HG03558 (cell line): ENCODE measurements around the gene ZFPM1.
"Not testable (repeated sequence)": the region's sequence is repeated elsewhere in the genome, so short reads cannot be mapped to it uniquely, and the experiment has no call there.

ENCODE experiments used
- ATAC-seq: cut with Tn5 transposase; IDR thresholded peaks from one replicate; pipeline ENCODE4 v1.9.1; 2021; ENCODE audit warnings: moderate number of reproducible peaks; ENCODE audit not compliant: unreplicated experiment; ENCODE audit errors: extremely low read depth

ZFPM1 gene

DNA sequence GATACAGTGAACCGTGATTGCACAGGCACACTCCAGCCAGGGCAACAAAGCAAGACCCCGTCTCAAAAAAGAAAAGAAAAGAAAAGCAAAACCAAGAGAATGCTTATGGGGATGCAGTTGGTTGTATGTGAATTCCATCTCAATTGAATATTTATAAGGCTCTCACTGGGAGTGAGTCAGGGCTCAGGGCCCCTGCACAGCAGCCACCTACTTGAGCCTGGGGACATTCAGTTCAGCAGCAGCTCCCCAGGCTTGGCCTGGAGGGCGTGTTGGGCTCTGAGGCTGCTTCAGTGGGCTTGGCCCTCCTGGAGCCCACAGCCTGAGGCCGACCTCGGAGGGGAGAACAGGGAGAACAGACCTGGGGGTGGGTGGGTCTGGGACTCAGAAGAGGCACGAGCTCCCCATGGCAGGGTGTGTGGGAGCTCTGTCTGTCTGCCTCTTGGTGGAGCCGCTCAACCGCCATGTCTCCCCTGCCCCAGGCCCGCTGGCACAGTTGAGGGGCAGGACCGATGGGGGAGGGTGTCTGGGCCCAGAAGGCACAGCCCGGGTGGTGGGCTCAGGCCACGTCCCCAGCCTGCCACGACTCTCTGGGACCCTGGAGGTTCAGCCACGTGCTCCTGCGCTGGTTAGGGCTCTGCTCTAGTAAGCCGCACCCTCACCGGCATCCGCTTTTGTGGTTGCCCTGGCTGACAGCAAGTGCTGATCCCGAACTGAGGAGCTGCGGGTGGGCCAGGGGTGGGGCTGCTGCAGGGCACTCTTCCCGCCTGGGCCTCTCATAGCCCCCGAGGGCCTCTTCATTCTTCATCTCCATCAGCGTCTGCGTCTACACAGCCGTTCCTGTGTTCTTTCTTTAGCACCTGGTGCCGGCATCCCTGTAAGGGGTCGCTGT is 24.8 kb downstream of the ZFPM1 start:
- no peak for ATAC-seq

DNA sequence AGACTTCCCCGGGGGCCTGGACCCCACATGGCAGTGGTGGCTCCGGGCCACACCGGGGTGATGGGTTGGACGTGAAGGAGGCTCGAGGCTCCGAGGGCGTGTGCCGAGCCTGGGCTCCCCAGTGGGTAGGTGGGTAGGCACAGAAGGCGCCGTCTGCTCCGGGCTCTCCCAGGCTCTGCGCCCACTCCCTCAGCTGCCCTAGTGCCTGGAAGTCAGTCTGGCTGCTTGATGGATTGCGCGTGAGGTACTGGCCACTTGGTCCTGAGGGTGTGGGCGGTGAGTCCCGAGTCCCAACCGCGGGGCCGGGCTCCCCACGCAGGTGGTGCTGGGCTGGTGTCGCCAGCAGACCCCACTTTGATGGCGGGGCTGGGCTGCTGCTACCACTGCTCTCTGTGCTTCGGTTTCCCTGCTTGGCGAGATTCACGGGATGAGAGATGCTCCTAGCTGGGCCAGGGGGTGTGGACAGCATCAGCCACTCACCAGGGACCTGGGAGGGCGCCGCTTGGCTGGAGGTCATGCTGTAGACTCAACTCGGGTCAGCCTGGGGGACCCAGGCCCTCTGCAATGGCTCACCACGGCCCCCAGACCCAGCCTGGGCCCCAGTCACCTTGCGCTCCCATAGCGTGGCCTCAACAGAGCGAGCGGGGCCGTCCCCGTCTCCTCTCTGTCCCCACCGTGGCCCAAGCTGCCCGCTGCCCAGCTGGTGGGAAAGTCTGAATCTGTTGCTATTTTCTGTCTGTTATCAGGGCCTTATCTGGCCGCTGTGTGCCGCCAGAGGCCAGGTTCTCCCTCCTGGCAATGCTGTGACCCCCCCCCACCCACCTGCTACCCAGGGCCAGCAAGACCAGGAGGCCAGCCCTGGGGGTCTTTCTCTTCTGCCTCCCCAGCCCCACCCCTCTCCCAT is 26.1 kb downstream of the ZFPM1 start:
- ATAC-seq = no peak

DNA sequence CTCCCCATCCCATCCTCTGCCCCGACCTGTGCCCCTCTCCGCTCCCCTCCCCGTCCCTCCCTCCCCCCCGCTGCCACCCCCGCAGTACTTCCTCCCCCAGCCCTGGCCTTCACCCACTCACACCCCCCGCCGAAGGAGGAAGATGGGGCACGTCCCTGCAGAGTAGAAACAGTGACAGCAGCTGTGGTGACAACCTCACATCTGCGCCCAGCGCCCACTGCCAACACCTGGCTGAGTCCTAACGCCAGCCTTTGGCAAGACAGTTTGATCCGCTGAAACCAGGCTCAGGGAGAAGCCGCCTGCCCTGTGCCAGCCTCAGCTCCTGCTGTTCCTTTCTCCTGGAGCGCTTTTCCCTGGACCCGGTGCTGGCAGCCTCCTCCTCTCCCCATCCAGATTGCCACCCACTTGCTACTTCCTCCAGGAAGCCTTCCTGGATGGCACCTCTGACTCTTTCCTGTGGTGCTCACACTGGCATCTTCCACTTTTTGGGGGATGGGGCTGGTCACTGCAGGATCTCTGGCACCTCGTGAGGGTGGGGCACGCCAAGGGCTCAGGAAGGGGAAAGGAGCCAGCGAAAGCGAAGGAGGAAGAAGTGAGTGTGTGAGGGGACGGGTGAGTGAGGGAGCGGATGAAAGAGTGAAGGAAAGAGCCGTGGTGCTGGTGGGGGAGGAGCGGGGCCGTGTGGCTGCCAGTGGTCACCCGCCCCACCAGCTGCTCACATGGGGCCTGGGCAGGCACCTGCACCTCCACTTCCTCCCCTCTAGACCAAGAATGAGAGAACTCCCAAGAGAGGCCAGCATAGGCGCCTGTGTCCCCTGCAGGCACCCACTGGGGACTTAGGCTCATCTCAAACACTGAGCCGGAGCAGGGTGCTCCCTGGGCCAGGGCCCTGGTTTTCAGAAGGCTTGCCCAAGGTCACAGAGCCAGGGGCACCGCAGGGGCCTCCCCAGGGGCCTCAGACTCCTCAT is 27.0 kb downstream of the ZFPM1 start:
- no peak for ATAC-seq

DNA sequence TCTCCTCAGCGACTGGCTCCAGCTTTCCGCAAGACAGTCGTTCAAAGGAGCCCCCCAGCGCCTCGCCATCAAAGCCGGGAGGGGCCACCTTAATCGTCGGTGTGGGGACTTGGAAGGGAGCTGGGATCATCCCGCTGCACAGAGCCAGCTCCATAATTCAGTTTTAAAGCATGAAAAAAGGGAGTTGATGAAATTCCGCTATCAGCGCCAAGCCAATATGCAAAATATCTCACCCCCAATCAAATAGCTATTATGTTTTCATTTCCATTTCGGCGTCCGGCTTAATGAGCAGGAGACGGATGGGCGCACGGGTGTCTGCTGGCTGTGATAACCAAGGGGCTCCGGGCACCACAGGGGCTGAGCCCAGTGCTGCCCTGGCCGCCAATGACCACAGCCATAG is 27.7 kb downstream of the ZFPM1 start:
- no peak for ATAC-seq

DNA sequence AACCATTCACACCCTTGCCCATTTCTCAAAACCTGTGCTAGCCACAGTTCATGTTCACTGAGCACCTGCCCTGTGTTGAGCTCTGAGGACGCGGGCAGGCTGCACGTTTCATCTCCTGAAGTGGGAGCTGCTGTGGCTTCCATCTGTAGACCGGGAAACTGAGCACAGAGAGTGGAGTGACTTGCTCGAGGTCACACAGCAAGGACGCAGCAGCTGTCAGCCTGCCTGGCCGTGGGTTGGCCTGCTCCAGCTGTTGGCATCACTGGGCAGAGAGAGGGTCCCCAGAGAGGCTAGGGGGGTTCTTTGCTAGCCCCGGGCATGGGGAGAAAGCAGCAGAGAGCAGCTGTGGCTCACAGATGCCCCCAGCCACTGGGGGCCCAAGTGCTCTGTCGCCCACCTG is 28.8 kb downstream of the ZFPM1 start:
- no peak for ATAC-seq

DNA sequence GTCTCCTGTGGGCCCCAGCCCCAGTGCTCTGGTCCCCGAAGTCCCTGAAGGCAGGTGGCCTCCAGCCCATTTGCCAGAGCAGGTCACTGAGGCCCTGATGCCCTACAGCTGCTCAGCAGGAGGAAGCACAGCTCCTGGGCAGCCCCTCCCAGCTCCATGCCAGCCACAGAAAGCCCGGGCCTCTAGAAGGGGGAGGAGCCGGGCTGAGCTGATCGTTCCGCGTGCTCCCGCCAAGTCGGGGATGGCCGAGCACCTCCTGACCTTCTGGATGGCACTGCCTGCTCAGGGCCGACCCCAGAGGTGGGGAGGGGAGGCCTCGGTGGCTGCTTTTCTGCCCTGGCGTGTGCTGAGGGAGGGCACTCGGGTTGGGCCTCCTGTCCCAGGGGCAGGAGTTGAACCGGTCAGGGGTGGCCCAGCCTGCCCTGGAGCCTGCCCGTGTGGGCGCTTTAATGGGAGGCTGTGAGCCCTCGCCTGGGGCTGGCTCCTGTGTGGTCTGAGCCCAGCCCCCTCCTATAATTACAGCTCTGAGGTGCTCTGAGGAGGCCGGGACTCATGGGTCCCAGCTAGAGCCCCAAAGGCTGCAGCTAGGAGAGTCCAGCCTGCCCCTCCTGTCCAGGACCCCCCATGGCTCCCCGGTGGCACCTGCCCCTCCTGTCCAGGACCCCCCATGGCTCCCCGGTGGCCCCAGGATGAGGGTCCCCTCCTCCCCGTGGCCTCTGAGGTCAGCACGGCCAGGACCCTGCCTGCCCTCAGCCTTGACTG is 29.7 kb downstream of the ZFPM1 start:
- no peak for ATAC-seq

DNA sequence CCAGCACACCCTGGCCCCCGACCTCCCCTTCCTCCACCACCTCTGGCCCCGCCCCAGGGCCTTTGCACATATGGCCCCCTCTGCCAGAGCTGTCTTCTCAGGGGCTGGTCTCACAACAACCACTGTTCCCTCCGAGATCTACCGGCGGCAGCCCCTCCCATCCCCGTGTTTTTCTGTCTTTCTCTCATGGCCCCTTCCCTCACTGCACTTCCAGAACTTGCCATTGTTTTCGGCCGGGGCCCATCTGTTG is 30.2 kb downstream of the ZFPM1 start:
- ATAC-seq = no peak

DNA sequence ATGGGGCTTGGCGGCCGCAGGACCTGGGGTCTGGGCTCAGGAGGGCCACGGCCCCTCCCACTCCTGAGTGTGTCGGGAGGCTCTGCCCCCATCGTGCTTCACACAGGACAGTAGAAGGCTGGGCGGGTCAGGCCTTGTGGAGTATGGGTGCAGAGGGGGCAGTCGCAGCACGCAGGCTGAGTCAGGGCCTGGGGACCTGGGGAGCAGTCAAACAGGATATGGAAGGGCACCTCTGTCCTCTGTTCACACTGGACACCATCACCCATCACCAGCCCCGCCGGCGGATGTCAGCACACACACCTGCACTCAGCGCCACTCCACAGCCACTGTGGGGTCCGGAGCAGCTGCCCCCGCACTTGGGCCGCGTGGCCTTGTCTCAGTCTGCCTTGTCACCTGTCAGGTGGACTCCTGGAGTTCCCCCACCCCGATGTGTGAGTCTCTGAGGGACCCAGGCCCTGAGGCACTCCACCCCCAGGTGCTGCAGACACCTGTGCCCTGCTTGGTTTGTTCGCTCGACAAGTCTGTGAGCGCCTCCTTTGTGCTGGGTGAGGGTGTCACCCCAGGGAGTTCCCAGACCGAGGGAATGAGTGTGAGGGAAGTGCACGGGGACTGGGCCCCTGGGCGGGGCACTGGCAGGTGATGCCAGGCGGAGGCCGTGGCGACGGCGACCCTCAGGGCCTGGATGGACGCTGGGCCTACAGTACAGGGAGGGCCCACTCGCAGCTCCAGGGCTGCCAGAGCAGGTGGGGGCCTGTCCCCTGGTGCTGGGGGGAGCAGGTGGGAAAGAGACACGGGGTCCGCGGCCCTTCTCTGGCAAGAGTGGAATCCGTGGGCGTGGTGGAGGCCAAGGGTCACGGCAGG is 31.7 kb downstream of the ZFPM1 start:
- ATAC-seq = no peak

DNA sequence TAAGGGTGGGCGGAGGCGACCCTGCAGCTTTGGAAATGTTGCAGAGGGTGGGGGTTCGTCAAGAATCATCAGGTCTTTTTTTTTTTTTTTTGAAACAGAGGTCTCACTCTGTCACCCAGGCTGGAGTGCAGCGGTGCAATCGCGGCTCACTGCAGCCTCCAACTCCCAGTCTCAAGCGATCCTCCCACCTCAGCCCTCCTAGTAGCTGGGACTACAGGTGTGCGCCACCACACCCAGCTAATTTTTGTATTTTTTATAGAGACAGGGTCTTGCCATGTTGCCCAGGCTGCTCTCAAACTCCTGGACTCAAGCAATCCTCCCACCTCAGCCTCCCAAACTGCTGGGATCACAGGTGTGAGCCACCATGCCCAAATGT is 32.3 kb downstream of the ZFPM1 start:
- not testable (repeated sequence) for ATAC-seq

DNA sequence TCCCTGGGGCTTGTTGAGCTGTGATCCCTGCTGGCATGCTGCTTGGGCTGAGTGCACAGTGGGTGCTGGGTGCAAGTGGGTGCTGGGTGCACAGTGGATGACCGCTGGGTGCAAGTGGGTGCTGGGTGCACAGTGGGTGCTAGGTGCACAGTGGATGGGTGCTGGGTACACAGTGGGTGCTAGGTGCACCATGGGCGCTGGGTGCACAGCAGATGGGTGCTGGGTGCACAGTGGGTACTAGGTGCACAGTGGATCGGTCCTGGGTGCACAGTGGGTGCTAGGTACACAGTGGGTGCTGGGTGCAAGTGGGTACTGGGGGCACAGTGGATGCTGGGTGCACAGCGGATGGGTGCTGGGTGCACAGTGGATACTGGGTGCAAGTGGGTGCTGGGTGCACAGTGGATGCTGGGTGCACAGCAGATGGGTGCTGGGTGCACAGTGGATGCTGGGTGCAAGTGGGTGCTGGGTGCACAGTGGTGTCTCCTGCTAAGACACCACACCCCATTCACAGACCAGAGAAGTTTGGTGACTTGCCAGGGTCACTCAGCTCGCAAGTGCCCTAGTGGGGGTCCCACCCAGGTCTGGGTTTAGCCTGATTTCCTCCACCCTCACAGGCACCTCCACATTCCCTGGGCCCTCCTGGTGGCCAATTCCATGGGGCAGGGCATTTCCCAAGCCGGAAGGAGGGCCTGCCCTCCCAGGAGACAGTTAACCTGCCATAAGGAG is 33.5 kb downstream of the ZFPM1 start:
- no peak for ATAC-seq

DNA sequence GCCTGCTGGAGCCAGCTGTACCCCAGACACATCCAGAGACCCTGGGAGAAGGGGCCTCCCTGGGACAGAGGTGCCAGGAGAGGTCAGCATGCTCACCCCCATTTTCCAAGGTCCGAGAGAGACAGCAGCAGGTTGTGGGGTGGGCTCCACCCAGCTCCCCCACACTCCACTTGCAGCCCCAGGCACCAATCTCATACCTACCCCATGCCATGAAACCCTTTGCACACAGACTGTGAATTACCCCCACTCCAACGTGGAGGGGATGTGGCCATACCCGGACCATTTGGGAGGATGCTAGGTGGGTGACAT is 34.0 kb downstream of the ZFPM1 start:
- ATAC-seq = no peak

DNA sequence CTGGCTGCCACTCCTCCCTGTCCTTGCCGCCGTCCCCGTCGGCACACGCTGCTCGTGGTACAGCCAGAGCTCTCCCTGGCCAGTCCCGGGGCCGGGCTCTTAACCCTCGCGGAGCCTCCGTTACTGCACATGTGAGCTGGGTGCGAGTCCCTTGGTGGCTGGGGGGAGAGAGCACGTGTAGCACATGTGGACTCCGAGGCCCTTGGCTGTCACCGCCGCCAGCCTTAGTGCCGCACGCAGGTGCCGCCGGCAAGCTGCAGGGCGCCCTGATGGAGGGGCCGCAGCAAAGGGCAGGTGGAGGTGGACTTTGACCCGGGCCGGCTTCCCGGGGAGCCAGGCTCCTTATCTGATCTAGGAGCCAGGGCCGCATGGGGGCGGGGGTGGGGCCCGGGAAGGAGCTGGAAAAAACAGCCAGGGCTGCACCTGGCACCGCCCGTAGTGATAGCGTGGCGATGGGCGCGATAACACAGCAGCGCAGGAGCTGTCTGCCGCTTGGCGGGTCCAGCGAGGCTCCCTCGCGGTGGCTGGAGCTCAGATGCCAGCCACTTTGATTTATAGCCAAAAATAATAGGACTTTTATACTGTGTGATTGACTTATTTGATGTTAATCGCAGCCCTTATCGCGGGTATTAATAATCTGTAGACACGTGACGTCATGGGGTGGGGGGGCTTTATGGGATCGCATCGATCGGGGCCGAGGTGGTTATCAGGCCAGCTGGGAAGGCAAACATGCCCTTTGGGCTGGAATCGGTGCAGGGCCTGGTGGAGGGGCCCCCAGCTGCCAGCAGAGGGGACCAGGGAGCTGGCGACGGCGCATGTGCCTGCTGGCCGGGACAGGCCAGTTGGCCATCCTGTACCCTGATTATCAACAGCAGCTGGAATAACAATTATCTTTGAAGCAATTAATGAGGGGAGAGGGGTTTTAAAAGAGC is 35.1 kb downstream of the ZFPM1 start:
- no peak for ATAC-seq

DNA sequence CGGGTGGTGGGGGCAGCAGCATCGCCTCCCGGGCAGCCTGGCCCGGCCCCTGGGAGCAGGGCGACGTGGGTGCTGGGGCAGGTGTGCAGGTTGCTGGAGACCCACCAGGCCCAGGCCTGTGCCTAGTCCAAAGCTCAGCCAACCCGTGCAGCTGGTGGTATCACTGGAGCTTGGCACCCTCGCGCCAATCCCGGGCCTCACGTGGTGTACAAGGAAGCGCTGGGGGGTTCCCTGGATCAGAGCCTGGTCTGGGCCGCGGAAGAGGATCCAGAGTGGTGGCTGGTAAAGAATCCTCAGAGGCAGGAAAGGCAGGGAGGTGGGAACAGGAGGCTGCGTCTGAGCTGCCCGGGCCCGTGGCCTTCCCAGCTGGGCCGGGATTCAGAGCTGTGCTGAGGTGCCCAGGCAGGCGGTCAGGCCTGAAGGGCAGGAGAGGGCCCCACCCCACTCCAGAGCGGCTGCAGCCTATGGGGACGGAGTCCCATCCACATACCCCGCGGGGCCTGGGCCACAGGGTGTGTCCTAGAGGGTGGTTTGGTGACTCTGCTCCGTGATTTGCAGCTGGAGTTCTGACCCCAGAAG is 36.2 kb downstream of the ZFPM1 start:
- no peak for ATAC-seq

DNA sequence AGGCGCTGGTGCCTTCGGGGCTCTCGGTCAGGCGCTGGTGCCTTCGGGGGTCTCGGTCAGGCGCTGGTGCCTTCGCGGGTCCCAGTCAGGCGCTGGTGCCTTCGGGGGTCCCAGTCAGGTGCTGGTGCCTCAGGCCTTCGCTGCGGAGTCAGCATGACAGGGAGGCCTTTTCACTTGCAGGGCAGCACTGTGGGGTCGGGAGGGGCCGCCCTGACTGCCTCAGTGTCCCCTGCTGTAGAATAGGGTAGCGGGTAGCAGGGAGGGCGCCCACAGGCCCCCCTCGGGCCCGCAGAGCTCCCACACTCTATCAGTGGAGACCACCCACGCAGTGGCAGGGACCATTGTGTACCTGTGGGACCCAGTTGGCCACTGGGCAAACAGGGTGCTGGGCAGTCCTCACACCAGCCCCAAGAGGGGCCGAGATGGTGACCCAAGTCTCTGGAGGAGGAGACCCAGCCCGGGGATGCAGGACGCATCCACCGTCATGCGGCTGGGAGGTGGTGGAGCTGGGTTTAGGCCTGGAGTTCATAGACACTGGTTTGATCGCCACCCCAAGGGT is 38.0 kb downstream of the ZFPM1 start:
- no peak for ATAC-seq

DNA sequence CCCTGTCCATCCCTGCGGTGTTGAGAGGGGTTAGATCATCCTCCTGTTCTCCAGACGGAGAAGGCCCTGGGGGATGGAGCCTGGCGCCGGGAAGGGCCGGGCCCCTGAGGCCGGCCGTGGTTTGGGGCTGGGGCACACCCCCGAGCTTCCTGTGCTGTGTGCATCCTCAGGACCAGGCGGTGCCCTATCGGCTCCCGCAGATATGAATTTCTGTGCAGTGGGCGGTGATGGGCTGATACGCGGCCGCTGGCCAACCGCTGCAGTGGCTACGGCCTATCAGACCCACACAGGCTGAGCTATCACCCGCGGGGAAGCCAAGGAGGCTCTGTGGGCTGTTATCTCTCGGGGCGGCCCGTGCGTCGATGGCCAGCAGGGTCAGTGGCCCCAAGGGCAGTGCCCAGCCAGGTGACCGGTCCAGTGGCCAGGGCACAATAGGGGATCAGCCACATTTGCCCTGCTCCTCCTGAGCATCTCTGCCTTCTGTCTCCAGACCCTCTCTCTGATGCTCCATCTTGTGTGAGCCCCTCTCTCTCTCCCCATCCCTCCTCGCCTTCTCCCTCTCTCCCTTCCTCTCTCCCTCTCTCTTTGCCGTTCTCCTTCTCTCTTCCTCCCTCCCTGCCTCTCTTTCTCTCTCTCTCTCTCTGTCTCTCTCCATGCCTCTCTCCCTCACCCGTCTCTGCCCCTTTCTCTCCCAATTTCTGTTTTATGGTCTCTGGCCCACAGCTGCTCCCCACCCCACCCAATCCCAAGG is 38.7 kb downstream of the ZFPM1 start:
- no peak for ATAC-seq

DNA sequence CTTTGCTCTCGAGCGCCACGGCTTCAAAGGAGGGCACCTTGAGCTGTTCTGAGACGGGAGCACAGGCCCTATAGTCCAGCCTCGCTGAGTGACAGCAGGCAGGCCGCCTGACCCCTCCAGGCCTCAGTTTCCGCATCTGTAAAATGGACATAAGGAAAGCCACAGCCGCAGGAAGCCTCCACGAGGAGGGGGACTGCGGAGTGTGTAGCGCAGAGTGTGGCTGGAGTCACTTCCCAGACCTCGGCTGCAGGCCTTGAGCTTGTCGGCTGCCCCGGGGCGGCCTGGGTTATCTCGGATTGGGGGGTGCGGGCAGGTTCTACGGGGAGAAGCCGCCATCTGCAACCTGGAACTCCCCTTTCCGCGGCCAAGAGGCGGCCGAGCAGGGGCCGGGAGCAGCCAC is 40.8 kb downstream of the ZFPM1 start:
- no peak for ATAC-seq
